GM23338 (cell line): ENCODE data around the gene ACAT1. TPM values are rescaled to one million over a fixed set of nuclear protein-coding genes. Genes with fewer than 3 reads are reported as not detected.

Source experiments
- ATAC-seq: fragments of 200-7000 bp; cut with Tn5 transposase; 3 replicates; pipeline ENCODE4 v1.9.1; 2020
- DNase-seq: peaks from one replicate; pipeline ENCODE4 v3.0.0-alpha.2; 2015; ENCODE audit warnings: low spot score
- H2AFZ ChIP-seq: fragments of 200-600 bp; sonication (generic); 2 replicates; pipeline ENCODE4 v1.8.0; 2016; ENCODE audit warnings: antibody characterized with exemption, mild to moderate bottlenecking, moderate library complexity
- H3F3A ChIP-seq: fragments of 200-600 bp; sonication (generic); replicated peaks from 2 replicates; pipeline ENCODE4 v1.8.0; 2017; ENCODE audit warnings: antibody characterized with exemption, mixed run types, low read depth
- H3K27ac ChIP-seq: fragments of 200-600 bp; sonication (generic); 2 replicates; pipeline ENCODE4 v1.6.1; 2016; ENCODE audit warnings: low read depth
- H3K27me3 ChIP-seq: fragments of 200-600 bp; sonication (generic); 2 replicates; pipeline ENCODE4 v1.8.0; 2016; ENCODE audit warnings: mild to moderate bottlenecking, mixed run types, moderate library complexity; ENCODE audit not compliant: insufficient read depth
- H3K36me3 ChIP-seq: fragments of 200-600 bp; sonication (generic); 2 replicates; pipeline ENCODE4 v1.8.0; 2016; ENCODE audit warnings: mild to moderate bottlenecking; ENCODE audit not compliant: insufficient read depth
- H3K4me1 ChIP-seq: fragments of 200-600 bp; sonication (generic); 2 replicates; pipeline ENCODE4 v1.8.0; 2016; ENCODE audit warnings: mild to moderate bottlenecking, moderate library complexity; ENCODE audit not compliant: insufficient read depth
- H3K4me2 ChIP-seq: fragments of 200-600 bp; sonication (generic); 2 replicates; pipeline ENCODE4 v1.7.1; 2017; ENCODE audit warnings: mixed run types
- H3K4me3 ChIP-seq: fragments of 200-600 bp; sonication (generic); 2 replicates; pipeline ENCODE4 v1.6.1; 2016; ENCODE audit warnings: mixed run types
- H3K79me2 ChIP-seq: fragments of 200-600 bp; sonication (generic); replicated peaks from 2 replicates; pipeline ENCODE4 v1.8.0; 2017; ENCODE audit warnings: mild to moderate bottlenecking; ENCODE audit not compliant: insufficient read depth
- H3K9me2 ChIP-seq: fragments of 200-600 bp; sonication (generic); 2 replicates; pipeline ENCODE4 v1.8.0; 2017; ENCODE audit not compliant: insufficient read depth
- H4K20me1 ChIP-seq: fragments of 200-600 bp; sonication (generic); replicated peaks from 2 replicates; pipeline ENCODE4 v1.8.0; 2017; ENCODE audit warnings: mild to moderate bottlenecking; ENCODE audit not compliant: insufficient read depth
- H3K27ac Mint-ChIP-seq: 2 replicates; pipeline ENCODE4 v1.8.0; 2020; ENCODE audit warnings: inconsistent platforms, mild to moderate bottlenecking, moderate library complexity, mixed read lengths
- H3K27me3 Mint-ChIP-seq: 3 replicates; pipeline ENCODE4 v1.8.0; 2022; ENCODE audit warnings: low read depth, mild to moderate bottlenecking, moderate library complexity, mixed read lengths, inconsistent platforms; ENCODE audit not compliant: insufficient read depth, poor library complexity
- H3K36me3 Mint-ChIP-seq: 3 replicates; pipeline ENCODE4 v1.8.0; 2021; ENCODE audit warnings: low read depth, mild to moderate bottlenecking, inconsistent platforms, moderate library complexity, mixed read lengths
- H3K4me1 Mint-ChIP-seq: 3 replicates; pipeline ENCODE4 v1.8.0; 2020; ENCODE audit warnings: mild to moderate bottlenecking, inconsistent platforms, mixed read lengths
- H3K4me3 Mint-ChIP-seq: 3 replicates; pipeline ENCODE4 v1.8.0; 2021; ENCODE audit warnings: moderate library complexity, mild to moderate bottlenecking, inconsistent platforms, mixed read lengths
- H3K9me3 Mint-ChIP-seq: 3 replicates; pipeline ENCODE4 v1.8.0; 2020; ENCODE audit warnings: moderate library complexity, mild to moderate bottlenecking, inconsistent platforms, mixed read lengths
- CREB1 ChIP-seq: fragments of 250-450 bp; sonication (Bioruptor Pico); IDR thresholded peaks from 2 replicates; pipeline ENCODE4 v1.5.0; 2020; ENCODE audit warnings: low read depth, mild to moderate bottlenecking, moderate library complexity
- EZH2 ChIP-seq: fragments of 200-600 bp; sonication (generic); IDR thresholded peaks from one replicate; pipeline ENCODE4 v1.8.0; 2017; ENCODE audit warnings: antibody characterized with exemption, mild to moderate bottlenecking, low read depth; ENCODE audit not compliant: unreplicated experiment
- EZH2phosphoT487 ChIP-seq: fragments of 200-600 bp; sonication (generic); IDR thresholded peaks from one replicate; pipeline ENCODE4 v1.8.1; 2018; ENCODE audit warnings: antibody characterized with exemption; ENCODE audit not compliant: unreplicated experiment
- JUNB ChIP-seq: IDR thresholded peaks from one replicate; pipeline ENCODE4 v1.6.1; 2016; ENCODE audit warnings: antibody characterized with exemption; ENCODE audit not compliant: unreplicated experiment
- NANOG ChIP-seq: IDR thresholded peaks from 2 replicates; pipeline ENCODE4 v1.6.1; 2016; ENCODE audit warnings: antibody characterized with exemption, borderline replicate concordance
- POLR2AphosphoS5 ChIP-seq: IDR thresholded peaks from 2 replicates; pipeline ENCODE4 v1.6.1; 2016; ENCODE audit warnings: antibody characterized with exemption, low read depth
- STAT1 ChIP-seq: IDR thresholded peaks from one replicate; pipeline ENCODE4 v1.6.1; 2016; ENCODE audit warnings: antibody characterized with exemption; ENCODE audit not compliant: unreplicated experiment
- ZNF114 ChIP-seq: fragments of 250-450 bp; sonication (Bioruptor Pico); IDR thresholded peaks from 2 replicates; pipeline ENCODE4 v1.5.0; 2020; ENCODE audit warnings: mild to moderate bottlenecking, moderate library complexity
- ZNF331 ChIP-seq: fragments of 250-450 bp; sonication (Bioruptor Pico); IDR thresholded peaks from 2 replicates; pipeline ENCODE4 v1.5.0; 2020; ENCODE audit warnings: low read depth, mild to moderate bottlenecking, moderate library complexity
- polyA plus RNA-seq: library from polyadenylated mRNA; unstranded; fragments of >200 nt; fragmentation: Nextera tagmentation; extraction: Ambion mirVana; gene quantifications from 2 replicates; pipeline ENCODE4 v1.2.1, GENCODE V29; 2016
- total RNA-seq: library from RNA; depleted of rRNA; stranded (reverse); fragments of >200 nt; shearing (Covaris generic); gene quantifications from 2 replicates; pipeline ENCODE4 v1.2.3, GENCODE V29; 2014
- TF ChIP-seq, protein P1 (sequence below): IDR thresholded peaks from one replicate; pipeline ENCODE4 v1.6.1; 2018; ENCODE audit warnings: antibody characterized with exemption; ENCODE audit not compliant: unreplicated experiment
- TF ChIP-seq, protein P2 (sequence below), 2 experiments: fragments of 200-600 bp in 1 of 2; sonication (generic) in 1 of 2; conservative IDR thresholded peaks; 2 replicates each; pipeline versions ENCODE4 v1.5.1 to v1.6.1; 2016 to 2017; ENCODE audit warnings: antibody characterized with exemption in 2 of 2, low read depth in 2 of 2, mild to moderate bottlenecking in 2 of 2, moderate library complexity in 1 of 2
- TF ChIP-seq, protein P3 (sequence below): fragments of 250-450 bp; sonication (Bioruptor Pico); IDR thresholded peaks from 2 replicates; pipeline ENCODE4 v1.5.0; 2020; ENCODE audit warnings: mild to moderate bottlenecking, moderate library complexity
- TF ChIP-seq, protein P4 (sequence below): IDR thresholded peaks from 2 replicates; pipeline ENCODE4 v1.6.1; 2016; ENCODE audit warnings: antibody characterized with exemption

ACAT1 gene
- total and polyA plus RNA-seq, 2 experiments from 2014 or later = 43.9 to 53.6 TPM

DNA sequence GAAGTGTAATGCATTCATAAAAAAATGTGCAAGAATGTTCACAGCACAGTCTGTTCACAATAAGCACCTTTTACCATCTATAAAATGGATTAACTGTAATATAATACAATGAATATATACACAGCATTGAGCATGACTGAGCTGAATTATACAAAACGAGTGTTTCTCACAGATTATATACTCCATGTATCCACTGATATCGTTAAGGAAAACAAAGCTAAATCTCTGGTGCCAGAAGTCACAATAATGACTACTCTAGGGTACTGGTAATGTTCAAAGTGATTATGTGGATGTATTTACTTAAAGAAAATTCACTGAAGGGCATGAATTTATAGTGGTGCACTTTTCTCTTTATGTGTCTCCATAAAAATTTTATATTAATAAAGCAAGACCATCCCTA is 33.2 kb downstream of the ACAT1 start (continued):
- TF ChIP-seq STAT1 (no peak), EZH2phosphoT487 (no peak)

DNA sequence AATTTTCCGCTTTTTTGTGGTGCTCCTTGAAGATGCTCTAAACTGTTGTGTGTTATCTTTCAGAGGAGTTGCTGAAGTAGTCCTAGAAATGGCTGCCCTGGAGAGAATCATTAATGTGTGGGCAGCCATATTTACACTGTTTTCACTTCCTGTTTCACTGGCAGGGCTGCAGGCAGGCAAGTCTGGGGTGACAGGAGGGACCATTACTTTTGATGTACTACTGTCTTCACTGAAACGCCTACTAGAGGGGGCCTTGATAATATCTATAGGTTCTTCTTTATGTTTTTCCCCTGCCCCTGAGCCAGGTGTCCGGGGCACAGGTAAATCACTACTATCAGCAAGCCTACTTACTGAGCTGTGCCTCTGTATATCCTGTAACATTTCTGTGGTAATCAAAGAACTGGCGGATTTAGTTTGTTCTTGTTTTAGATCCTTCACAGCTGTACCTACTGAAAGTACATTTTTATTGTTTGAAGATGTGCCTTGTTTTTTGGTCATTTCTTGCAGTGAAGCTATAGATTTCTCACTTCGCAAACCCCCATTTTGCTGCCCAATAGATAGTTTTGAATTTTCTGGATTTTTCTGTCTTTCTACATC is 39.7 kb downstream of the ACAT1 start:
- H3K27ac ChIP-seq = no peak overlapping the region
- peaks cover 30% of the 10 kb centered on the region for H3K36me3 ChIP-seq
- no peaks in the 10 kb centered on the region for H3F3A ChIP-seq
- H3K9me3 Mint-ChIP-seq = no peaks in the 10 kb centered on the region
- no peaks in the 10 kb centered on the region for H3K27me3 ChIP-seq
- H3K4me1 ChIP-seq = no peaks in the 10 kb centered on the region
- H3K9me2 ChIP-seq = no peaks in the 10 kb centered on the region
- DNase-seq (no peak), ATAC-seq (no peak)
- TF ChIP-seq POLR2AphosphoS5 (no peak), ZNF114 (CRISPR knock-in tag) (no peak), ZNF331 (no peak), NANOG (no peak), EZH2 (no peak), STAT1 (no peak), CREB1 (CRISPR knock-in tag) (no peak), JUNB (no peak), EZH2phosphoT487 (no peak)
- TF ChIP-seq, protein P1, sequence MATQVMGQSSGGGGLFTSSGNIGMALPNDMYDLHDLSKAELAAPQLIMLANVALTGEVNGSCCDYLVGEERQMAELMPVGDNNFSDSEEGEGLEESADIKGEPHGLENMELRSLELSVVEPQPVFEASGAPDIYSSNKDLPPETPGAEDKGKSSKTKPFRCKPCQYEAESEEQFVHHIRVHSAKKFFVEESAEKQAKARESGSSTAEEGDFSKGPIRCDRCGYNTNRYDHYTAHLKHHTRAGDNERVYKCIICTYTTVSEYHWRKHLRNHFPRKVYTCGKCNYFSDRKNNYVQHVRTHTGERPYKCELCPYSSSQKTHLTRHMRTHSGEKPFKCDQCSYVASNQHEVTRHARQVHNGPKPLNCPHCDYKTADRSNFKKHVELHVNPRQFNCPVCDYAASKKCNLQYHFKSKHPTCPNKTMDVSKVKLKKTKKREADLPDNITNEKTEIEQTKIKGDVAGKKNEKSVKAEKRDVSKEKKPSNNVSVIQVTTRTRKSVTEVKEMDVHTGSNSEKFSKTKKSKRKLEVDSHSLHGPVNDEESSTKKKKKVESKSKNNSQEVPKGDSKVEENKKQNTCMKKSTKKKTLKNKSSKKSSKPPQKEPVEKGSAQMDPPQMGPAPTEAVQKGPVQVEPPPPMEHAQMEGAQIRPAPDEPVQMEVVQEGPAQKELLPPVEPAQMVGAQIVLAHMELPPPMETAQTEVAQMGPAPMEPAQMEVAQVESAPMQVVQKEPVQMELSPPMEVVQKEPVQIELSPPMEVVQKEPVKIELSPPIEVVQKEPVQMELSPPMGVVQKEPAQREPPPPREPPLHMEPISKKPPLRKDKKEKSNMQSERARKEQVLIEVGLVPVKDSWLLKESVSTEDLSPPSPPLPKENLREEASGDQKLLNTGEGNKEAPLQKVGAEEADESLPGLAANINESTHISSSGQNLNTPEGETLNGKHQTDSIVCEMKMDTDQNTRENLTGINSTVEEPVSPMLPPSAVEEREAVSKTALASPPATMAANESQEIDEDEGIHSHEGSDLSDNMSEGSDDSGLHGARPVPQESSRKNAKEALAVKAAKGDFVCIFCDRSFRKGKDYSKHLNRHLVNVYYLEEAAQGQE = no peak
- TF ChIP-seq, protein P2, sequence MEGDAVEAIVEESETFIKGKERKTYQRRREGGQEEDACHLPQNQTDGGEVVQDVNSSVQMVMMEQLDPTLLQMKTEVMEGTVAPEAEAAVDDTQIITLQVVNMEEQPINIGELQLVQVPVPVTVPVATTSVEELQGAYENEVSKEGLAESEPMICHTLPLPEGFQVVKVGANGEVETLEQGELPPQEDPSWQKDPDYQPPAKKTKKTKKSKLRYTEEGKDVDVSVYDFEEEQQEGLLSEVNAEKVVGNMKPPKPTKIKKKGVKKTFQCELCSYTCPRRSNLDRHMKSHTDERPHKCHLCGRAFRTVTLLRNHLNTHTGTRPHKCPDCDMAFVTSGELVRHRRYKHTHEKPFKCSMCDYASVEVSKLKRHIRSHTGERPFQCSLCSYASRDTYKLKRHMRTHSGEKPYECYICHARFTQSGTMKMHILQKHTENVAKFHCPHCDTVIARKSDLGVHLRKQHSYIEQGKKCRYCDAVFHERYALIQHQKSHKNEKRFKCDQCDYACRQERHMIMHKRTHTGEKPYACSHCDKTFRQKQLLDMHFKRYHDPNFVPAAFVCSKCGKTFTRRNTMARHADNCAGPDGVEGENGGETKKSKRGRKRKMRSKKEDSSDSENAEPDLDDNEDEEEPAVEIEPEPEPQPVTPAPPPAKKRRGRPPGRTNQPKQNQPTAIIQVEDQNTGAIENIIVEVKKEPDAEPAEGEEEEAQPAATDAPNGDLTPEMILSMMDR (conservative IDR thresholded peaks at IDR 0.05; ENCODE audit: low read depth in 2 of 2) = no peak
- TF ChIP-seq, protein P3, sequence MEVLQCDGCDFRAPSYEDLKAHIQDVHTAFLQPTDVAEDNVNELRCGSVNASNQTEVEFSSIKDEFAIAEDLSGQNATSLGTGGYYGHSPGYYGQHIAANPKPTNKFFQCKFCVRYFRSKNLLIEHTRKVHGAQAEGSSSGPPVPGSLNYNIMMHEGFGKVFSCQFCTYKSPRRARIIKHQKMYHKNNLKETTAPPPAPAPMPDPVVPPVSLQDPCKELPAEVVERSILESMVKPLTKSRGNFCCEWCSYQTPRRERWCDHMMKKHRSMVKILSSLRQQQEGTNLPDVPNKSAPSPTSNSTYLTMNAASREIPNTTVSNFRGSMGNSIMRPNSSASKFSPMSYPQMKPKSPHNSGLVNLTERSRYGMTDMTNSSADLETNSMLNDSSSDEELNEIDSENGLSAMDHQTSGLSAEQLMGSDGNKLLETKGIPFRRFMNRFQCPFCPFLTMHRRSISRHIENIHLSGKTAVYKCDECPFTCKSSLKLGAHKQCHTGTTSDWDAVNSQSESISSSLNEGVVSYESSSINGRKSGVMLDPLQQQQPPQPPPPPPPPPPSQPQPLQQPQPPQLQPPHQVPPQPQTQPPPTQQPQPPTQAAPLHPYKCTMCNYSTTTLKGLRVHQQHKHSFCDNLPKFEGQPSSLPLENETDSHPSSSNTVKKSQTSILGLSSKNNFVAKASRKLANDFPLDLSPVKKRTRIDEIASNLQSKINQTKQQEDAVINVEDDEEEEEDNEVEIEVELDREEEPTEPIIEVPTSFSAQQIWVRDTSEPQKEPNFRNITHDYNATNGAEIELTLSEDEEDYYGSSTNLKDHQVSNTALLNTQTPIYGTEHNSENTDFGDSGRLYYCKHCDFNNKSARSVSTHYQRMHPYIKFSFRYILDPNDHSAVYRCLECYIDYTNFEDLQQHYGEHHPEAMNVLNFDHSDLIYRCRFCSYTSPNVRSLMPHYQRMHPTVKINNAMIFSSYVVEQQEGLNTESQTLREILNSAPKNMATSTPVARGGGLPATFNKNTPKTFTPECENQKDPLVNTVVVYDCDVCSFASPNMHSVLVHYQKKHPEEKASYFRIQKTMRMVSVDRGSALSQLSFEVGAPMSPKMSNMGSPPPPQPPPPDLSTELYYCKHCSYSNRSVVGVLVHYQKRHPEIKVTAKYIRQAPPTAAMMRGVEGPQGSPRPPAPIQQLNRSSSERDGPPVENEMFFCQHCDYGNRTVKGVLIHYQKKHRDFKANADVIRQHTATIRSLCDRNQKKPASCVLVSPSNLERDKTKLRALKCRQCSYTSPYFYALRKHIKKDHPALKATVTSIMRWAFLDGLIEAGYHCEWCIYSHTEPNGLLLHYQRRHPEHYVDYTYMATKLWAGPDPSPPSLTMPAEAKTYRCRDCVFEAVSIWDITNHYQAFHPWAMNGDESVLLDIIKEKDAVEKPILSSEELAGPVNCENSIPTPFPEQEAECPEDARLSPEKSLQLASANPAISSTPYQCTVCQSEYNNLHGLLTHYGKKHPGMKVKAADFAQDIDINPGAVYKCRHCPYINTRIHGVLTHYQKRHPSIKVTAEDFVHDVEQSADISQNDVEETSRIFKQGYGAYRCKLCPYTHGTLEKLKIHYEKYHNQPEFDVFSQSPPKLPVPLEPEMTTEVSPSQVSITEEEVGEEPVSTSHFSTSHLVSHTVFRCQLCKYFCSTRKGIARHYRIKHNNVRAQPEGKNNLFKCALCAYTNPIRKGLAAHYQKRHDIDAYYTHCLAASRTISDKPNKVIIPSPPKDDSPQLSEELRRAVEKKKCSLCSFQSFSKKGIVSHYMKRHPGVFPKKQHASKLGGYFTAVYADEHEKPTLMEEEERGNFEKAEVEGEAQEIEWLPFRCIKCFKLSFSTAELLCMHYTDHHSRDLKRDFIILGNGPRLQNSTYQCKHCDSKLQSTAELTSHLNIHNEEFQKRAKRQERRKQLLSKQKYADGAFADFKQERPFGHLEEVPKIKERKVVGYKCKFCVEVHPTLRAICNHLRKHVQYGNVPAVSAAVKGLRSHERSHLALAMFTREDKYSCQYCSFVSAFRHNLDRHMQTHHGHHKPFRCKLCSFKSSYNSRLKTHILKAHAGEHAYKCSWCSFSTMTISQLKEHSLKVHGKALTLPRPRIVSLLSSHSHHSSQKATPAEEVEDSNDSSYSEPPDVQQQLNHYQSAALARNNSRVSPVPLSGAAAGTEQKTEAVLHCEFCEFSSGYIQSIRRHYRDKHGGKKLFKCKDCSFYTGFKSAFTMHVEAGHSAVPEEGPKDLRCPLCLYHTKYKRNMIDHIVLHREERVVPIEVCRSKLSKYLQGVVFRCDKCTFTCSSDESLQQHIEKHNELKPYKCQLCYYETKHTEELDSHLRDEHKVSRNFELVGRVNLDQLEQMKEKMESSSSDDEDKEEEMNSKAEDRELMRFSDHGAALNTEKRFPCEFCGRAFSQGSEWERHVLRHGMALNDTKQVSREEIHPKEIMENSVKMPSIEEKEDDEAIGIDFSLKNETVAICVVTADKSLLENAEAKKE (CRISPR knock-in tag) = no peak
- TF ChIP-seq, protein P4, sequence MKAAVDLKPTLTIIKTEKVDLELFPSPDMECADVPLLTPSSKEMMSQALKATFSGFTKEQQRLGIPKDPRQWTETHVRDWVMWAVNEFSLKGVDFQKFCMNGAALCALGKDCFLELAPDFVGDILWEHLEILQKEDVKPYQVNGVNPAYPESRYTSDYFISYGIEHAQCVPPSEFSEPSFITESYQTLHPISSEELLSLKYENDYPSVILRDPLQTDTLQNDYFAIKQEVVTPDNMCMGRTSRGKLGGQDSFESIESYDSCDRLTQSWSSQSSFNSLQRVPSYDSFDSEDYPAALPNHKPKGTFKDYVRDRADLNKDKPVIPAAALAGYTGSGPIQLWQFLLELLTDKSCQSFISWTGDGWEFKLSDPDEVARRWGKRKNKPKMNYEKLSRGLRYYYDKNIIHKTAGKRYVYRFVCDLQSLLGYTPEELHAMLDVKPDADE = no peak
- H4K20me1 ChIP-seq = no peaks in the 10 kb centered on the region; the same call in 1 of the 2 replicates
- H3K79me2 ChIP-seq = no peaks in the 10 kb centered on the region
- H2AFZ ChIP-seq = no peak overlapping the region
- H3K4me1 Mint-ChIP-seq = no peaks in the 10 kb centered on the region
- H3K36me3 Mint-ChIP-seq = peaks cover 43% of the 10 kb centered on the region; the same call in 2 of the 3 replicates
- 0 out of 2 replicates have a peak overlapping the region, but pooled peaks have one; percentile 50 for H3K27ac Mint-ChIP-seq
- no peak overlapping the region for H3K4me3 ChIP-seq
- H3K27me3 Mint-ChIP-seq = no peaks in the 10 kb centered on the region
- H3K4me3 Mint-ChIP-seq = no peak overlapping the region
- no peak overlapping the region for H3K4me2 ChIP-seq
